ENCODE results near the gene SP2. TPM values are rescaled to one million over a fixed set of nuclear protein-coding genes. Genes with fewer than 3 reads are reported as not detected.
A peak's percentile ranks its signal among the peaks of the same experiment; 100 is the strongest.

Gene SP2
- total RNA-seq, 1 donor from 2014 or later, result 16.9 TPM

DNA sequence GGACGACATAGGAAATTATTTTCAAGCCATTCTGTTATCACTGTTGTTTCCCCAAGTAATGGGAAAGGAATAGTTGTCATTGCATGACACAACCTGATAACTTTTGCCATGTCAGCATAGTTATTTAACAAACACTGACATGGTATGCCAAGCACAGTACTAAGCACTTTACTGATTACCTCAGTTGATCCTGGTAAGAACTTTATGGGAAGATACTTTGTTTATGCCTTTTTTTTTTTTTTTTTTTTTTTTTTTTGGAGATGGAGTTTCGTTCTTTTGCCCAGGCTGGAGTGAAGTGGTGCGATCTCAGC lies 29.6 kb downstream of the SP2 start:
- peaks cover 24% of the 10 kb centered on the region for H3K36me3 Mint-ChIP-seq
- DNase-seq (ENCODE audit: extremely low spot score, unreplicated experiment), result no peak

DNA sequence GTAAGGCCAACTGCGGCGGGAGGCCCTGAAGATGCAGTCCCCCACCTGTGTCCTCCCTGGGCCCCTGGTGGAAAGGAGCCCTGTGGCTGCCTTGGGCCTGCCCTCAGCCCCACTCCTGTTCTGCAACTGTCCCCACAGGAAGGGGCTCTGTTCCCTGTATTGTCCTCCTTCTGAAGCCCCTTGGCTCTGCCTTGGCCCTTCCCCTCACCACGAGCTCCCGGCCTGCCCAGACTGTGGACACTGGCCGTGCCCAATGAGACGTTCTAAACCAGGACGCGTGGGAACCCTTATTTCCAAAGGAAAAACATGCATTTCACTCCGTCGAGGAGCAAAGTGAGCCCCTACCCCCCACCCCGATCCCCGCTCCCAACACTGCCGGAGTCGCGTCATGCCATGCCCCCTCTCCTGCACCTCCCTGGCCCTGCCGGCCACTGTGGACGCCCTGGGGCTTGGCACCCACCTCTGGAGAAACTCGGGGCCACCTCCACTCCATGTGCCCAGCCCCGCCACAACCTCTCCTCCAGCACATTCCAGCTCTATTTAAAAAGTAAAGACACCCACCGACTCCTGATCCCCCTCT lies 31.9 kb downstream of the SP2 start:
- no peaks in the 10 kb centered on the region for H3K27me3 Mint-ChIP-seq
- H3K27ac Mint-ChIP-seq, result no peak overlapping the region
- H3K4me1 Mint-ChIP-seq (ENCODE audit: unreplicated experiment), result peaks cover 4% of the 10 kb centered on the region
- no peak overlapping the region for H3K4me3 Mint-ChIP-seq
- H3K9me3 Mint-ChIP-seq, result no peaks in the 10 kb centered on the region
- peaks cover 15% of the 10 kb centered on the region for H3K36me3 Mint-ChIP-seq
- TF ChIP-seq, protein P1, sequence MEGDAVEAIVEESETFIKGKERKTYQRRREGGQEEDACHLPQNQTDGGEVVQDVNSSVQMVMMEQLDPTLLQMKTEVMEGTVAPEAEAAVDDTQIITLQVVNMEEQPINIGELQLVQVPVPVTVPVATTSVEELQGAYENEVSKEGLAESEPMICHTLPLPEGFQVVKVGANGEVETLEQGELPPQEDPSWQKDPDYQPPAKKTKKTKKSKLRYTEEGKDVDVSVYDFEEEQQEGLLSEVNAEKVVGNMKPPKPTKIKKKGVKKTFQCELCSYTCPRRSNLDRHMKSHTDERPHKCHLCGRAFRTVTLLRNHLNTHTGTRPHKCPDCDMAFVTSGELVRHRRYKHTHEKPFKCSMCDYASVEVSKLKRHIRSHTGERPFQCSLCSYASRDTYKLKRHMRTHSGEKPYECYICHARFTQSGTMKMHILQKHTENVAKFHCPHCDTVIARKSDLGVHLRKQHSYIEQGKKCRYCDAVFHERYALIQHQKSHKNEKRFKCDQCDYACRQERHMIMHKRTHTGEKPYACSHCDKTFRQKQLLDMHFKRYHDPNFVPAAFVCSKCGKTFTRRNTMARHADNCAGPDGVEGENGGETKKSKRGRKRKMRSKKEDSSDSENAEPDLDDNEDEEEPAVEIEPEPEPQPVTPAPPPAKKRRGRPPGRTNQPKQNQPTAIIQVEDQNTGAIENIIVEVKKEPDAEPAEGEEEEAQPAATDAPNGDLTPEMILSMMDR (conservative IDR thresholded peaks at IDR 0.05), result no peak
- no peak for DNase-seq (ENCODE audit: extremely low spot score, unreplicated experiment)

More for the DNA sequence above, 29.6 kb downstream of the SP2 start:
- no peak overlapping the region for H3K27ac Mint-ChIP-seq
- TF ChIP-seq, protein P1 (conservative IDR thresholded peaks at IDR 0.05), result no peak
- H3K4me1 Mint-ChIP-seq (ENCODE audit: unreplicated experiment), result peaks cover 4% of the 10 kb centered on the region
- H3K9me3 Mint-ChIP-seq, result no peaks in the 10 kb centered on the region
- no peak overlapping the region for H3K4me3 Mint-ChIP-seq
- H3K27me3 Mint-ChIP-seq, result no peaks in the 10 kb centered on the region

DNA sequence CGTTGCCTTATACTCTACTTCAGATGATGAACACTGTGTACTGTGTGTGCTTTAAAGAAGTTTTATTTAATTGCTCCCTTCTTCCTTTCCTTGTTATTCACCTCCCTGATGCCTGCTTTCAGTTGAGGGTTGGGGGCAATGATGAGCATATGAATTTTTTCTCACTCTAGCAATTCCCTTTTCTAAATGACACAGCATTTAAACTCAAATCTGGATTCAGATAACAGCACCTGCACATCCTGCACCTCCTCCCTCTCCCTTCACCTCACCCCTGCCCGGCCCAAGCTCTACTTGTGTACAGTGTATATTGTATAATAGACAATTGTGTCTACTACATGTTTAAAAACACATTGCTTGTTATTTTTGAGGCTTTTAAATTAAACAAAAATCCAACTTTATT lies 32.4 kb downstream of the SP2 start:
- Mint-ChIP-seq H3K4me3 (no peak overlapping the region), H3K27me3 (no peaks in the 10 kb centered on the region), H3K4me1 (ENCODE audit: unreplicated experiment) (peaks cover 4% of the 10 kb centered on the region), H3K27ac (no peak overlapping the region), H3K36me3 (peaks cover 15% of the 10 kb centered on the region), H3K9me3 (no peaks in the 10 kb centered on the region)
- DNase-seq (ENCODE audit: extremely low spot score, unreplicated experiment), result no peak
- TF ChIP-seq, protein P1 (conservative IDR thresholded peaks at IDR 0.05), result no peak

DNA sequence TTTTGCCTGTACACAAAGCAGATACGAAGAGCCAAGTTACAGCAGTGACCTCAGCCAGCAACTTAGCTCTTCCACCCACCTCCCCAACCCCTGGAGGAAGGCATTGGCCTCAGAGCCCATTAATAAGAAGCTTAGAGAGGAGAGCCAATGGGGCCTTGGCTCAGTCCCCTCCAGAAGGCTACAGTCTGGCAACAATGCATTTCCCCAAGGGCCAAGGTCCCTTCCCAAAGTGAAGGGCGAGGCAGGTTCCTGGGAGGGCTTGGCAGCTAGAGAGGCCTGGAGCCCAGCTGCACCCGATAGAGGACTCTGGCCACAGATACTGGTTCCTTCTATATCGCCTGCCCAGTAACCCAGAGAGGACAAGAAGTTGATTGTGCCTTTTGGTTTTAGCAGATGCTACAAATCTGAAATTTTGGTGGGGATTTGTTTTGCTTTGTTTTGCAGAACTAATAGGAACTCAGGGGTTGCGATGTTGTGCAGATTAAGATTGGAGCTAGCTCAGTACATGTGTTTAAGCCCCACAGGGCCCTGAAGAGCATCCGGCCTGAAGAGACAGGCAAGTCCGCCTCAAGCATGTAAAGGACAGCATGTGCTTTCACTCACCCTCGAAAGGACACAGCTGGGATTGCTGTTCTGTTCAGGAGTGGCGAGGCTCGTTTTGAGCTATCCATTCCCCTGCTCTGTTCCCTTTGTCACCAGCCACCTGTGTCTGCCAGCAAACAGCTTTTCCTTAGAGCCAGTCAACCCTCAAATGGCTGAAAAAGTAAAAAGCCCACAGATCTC lies 33.4 kb downstream of the SP2 start:
- DNase-seq (ENCODE audit: extremely low spot score, unreplicated experiment), result no peak
- H3K36me3 Mint-ChIP-seq, result peaks cover 15% of the 10 kb centered on the region
- H3K27me3 Mint-ChIP-seq, result no peaks in the 10 kb centered on the region
- peaks cover 4% of the 10 kb centered on the region for H3K4me1 Mint-ChIP-seq (ENCODE audit: unreplicated experiment)
- no peak overlapping the region for H3K4me3 Mint-ChIP-seq
- H3K9me3 Mint-ChIP-seq, result no peaks in the 10 kb centered on the region
- TF ChIP-seq, protein P1 (conservative IDR thresholded peaks at IDR 0.05), result no peak
- no peak overlapping the region for H3K27ac Mint-ChIP-seq

DNA sequence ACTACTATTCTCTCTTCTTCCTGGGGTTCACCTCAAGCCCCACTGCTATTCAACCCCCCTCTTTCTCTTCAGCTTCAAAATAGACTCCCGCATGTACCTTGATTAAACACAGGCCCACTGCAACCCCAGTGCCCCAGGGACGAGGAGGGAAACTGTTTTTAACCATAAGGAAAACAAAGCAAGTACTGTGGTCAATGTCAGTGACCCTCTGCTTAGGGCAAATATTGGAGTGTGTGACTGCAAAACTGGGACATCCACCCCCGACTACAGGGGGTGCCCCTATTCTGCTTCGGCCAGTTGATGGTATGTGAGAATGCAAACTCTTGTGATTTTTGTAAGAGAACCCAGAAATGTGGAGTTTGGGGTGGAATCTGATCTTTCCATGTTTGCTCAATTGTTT lies 35.8 kb downstream of the SP2 start:
- H3K9me3 Mint-ChIP-seq, result no peaks in the 10 kb centered on the region
- TF ChIP-seq, protein P1 (conservative IDR thresholded peaks at IDR 0.05), result no peak
- H3K4me3 Mint-ChIP-seq, result no peak overlapping the region
- H3K27ac Mint-ChIP-seq, result peak overlapping the region; percentile 14
- peaks cover 7% of the 10 kb centered on the region for H3K4me1 Mint-ChIP-seq (ENCODE audit: unreplicated experiment)
- DNase-seq (ENCODE audit: extremely low spot score, unreplicated experiment), result no peak
- no peaks in the 10 kb centered on the region for H3K27me3 Mint-ChIP-seq
- H3K36me3 Mint-ChIP-seq, result peaks cover 6% of the 10 kb centered on the region

Measured in type B pancreatic cell (in vitro differentiated cells).